ENCODE measurements around the gene ING1.
A peak's percentile ranks its signal among the peaks of the same experiment; 100 is the strongest.

ING1 gene

GRCh38 chr13:110713642-110713952 is at the start of gene ING1:
TSS of gene ING1 (plus strand) at chr13:110713700. CDS start at chr13:110714150, 450 bp downstream.
- peak within 1 kb of the TSS; percentile 92 to 98 for H3K4me3 ChIP-seq
- TF ChIP-seq CTCF (IDR thresholded peaks at IDR 0.05) = no peak
- no peak for DNase-seq
- H3K4me1 ChIP-seq = peaks cover 0 to 30% (median 27%) of the 10 kb centered on the region in 4 donors
- H3K27ac ChIP-seq = peak within 1 kb of the TSS; percentile 99
- intact Hi-C loops (cut with DNase I; ENCODE audit: low total_unique reads) = loop anchor here (10.0 kb wide), 2 partner anchors 161 to 499 kb away; no protein-coding TSS in a partner anchor
- no peaks in the 10 kb centered on the region for H3K36me3 ChIP-seq
- H3K9me3 ChIP-seq = no peaks in the 10 kb centered on the region
- H3K27me3 ChIP-seq = no peaks in the 10 kb centered on the region

DNA sequence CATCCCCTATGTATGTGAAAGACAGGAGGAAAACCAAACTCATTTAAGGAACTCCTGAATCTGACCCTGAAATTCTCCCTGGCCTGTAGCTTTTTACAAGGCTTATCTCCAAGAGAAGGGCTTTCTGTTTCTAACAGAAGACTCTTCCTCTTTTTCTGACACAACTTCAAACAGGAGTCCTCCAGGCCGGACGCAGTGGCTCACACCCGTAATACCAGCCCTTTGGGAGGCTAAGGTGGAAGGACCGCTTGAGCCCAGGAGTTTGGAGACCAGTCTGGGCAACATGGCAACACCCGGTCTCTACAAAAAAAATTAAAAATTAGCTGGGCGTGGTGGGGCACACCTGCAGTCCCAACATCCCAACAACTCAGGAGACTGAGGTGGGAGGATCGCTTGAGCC is 49.5 kb upstream of the ING1 start:
- no peaks in the 10 kb centered on the region for H3K4me1 ChIP-seq
- H3K27ac ChIP-seq = no peak overlapping the region
- no peaks in the 10 kb centered on the region for H3K9me3 ChIP-seq
- TF ChIP-seq CTCF (IDR thresholded peaks at IDR 0.05) = no peak
- peak in 1 of 2 donors; percentile 56 for DNase-seq
- no peaks in the 10 kb centered on the region for H3K27me3 ChIP-seq
- no peak overlapping the region for H3K4me3 ChIP-seq
- intact Hi-C loops (cut with DNase I; ENCODE audit: low total_unique reads) = no loop called here
- peaks cover 73 to 90% (median 85%) of the 10 kb centered on the region in 3 donors for H3K36me3 ChIP-seq

DNA sequence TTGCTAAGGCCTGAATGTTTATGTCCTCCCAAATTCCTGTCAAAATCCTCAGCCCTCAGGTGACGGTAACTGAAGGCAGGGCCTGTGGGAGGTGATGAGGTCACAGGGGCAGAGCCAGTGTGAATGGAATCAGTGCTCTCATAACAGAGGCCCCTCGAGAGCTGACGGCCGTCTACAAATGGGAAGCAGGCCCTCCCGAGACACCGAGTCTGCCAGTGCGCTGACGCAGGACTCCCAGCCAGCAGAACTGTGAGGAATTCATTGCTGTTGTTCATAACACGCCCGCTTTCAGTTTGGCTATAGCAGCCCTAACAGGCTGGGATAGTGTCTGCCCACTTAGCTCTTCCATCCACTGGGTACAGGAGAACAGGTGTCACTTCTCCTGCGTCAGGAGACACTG is 48.8 kb upstream of the ING1 start:
- intact Hi-C loops (cut with DNase I; ENCODE audit: low total_unique reads) = no loop called here
- Histone ChIP-seq H3K27ac (no peak overlapping the region), H3K4me1 (no peaks in the 10 kb centered on the region), H3K27me3 (no peaks in the 10 kb centered on the region), H3K36me3 (peaks cover 77 to 90% (median 88%) of the 10 kb centered on the region in 3 donors), H3K9me3 (no peaks in the 10 kb centered on the region), H3K4me3 (no peak overlapping the region)
- no peak for TF ChIP-seq CTCF (IDR thresholded peaks at IDR 0.05)
- peak in 1 of 2 donors; percentile 62 for DNase-seq

- H3K27me3 ChIP-seq = no peaks in the 10 kb centered on the region
- no peak overlapping the region for H3K27ac ChIP-seq
- intact Hi-C loops (cut with DNase I; ENCODE audit: low total_unique reads) = no loop called here
- H3K4me3 ChIP-seq = no peak overlapping the region
- TF ChIP-seq CTCF (IDR thresholded peaks at IDR 0.05) = no peak
- peaks cover 75 to 91% (median 88%) of the 10 kb centered on the region in 3 donors for H3K36me3 ChIP-seq
- H3K9me3 ChIP-seq = no peaks in the 10 kb centered on the region
- peak in 1 of 2 donors; percentile 52 for DNase-seq
- no peaks in the 10 kb centered on the region for H3K4me1 ChIP-seq
Observed at GRCh38 chr13:110665491-110666254, 47.8 kb upstream of the ING1 start.

- Histone ChIP-seq H3K27ac (no peak overlapping the region), H3K4me3 (no peak overlapping the region), H3K27me3 (no peaks in the 10 kb centered on the region), H3K9me3 (no peaks in the 10 kb centered on the region), H3K36me3 (peaks cover 70 to 92% (median 87%) of the 10 kb centered on the region in 3 donors), H3K4me1 (no peaks in the 10 kb centered on the region)
- intact Hi-C loops (cut with DNase I; ENCODE audit: low total_unique reads) = no loop called here
- DNase-seq = no peak
- no peak for TF ChIP-seq CTCF (IDR thresholded peaks at IDR 0.05)
Observed at GRCh38 chr13:110666255-110666533, 47.3 kb upstream of the ING1 start.

Data from tibial artery (tissue), 4 donors.